Measurements from ENCODE around the gene MACF1.
"Not testable (repeated sequence)": the region's sequence is repeated elsewhere in the genome, so short reads cannot be mapped to it uniquely, and the experiment has no call there.

DNA sequence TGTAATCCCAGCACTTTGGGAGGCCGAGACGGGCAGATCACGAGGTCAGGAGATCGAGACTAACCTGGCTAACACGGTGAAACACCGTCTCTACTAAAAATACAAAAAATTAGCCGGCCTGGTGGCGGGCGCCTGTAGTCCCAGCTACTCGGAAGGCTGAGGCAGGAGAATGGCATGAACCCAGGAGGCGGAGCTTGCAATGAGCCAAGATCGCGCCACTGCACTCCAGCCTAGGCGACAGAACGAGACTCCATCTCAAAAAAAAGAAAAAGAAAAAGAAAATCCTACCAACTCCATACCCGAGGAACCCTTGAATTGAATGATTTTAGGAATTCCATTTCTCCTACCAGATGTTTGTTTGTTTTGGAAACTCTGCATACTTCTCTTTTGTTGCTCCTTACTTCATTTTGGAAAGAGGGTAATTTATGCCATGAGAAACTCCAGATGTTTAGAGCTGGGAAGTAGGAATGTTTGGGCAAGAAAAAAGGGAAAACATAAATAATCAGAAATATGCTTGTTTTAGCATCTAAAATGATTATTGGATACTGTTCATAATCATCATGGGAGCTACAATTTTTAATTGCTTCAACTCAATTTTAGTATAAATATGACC is 262.7 kb downstream of the MACF1 start:
- TF ChIP-seq, protein P1, sequence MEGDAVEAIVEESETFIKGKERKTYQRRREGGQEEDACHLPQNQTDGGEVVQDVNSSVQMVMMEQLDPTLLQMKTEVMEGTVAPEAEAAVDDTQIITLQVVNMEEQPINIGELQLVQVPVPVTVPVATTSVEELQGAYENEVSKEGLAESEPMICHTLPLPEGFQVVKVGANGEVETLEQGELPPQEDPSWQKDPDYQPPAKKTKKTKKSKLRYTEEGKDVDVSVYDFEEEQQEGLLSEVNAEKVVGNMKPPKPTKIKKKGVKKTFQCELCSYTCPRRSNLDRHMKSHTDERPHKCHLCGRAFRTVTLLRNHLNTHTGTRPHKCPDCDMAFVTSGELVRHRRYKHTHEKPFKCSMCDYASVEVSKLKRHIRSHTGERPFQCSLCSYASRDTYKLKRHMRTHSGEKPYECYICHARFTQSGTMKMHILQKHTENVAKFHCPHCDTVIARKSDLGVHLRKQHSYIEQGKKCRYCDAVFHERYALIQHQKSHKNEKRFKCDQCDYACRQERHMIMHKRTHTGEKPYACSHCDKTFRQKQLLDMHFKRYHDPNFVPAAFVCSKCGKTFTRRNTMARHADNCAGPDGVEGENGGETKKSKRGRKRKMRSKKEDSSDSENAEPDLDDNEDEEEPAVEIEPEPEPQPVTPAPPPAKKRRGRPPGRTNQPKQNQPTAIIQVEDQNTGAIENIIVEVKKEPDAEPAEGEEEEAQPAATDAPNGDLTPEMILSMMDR (conservative IDR thresholded peaks at IDR 0.05 in 1 of 2, IDR thresholded peaks at IDR 0.05 in 1 of 2; ENCODE audit: extremely low read depth in 1 of 2, insufficient read depth in 1 of 2, low read depth in 1 of 2, low read length in 2 of 2), result not testable (repeated sequence)
- not testable (repeated sequence) for TF ChIP-seq EZH2 (IDR thresholded peaks at IDR 0.05; ENCODE audit: borderline replicate concordance, low read length)
